GM12878 (cell line): ENCODE data around the gene ERP44. TPM values are rescaled to one million over a fixed set of nuclear protein-coding genes. Genes with fewer than 3 reads are reported as not detected.

ENCODE experiments used
- ATAC-seq: fragments of 200-7000 bp; cut with Tn5 transposase; 3 replicates; pipeline ENCODE4 v1.9.1; 2020; ENCODE audit warnings: mild to moderate bottlenecking, moderate library complexity
- BruUV-seq: library from RNA; stranded (reverse); fragments of 400-500 nt; replicated peaks from 2 replicates; lab custom pipeline; 2021; lab: Mats Ljungman, UMichigan
- CTCF ChIA-PET: fragments of 300-600 bp; sonication (Branson Sonifier 250); formaldehyde crosslinking; extraction: SDS; loops from one replicate; lab custom pipeline; 2021; ENCODE audit warnings: inconsistent platforms; lab: Yijun Ruan, JAX
- POLR2A ChIA-PET: fragments of 350-600 bp; formaldehyde crosslinking; extraction: SDS; loops from one replicate; lab custom pipeline; 2021; ENCODE audit warnings: inconsistent platforms; lab: Charles Lee
- RAD21 ChIA-PET: fragments of 300-600 bp; sonication (Branson Sonifier 250); formaldehyde crosslinking; loops from one replicate; lab custom pipeline; 2023; ENCODE audit warnings: antibody characterized with exemption; ENCODE audit not compliant: unreplicated experiment; lab: Charles Lee
- SMC1A ChIA-PET: fragments of 300-600 bp; sonication (Branson Sonifier 250); formaldehyde crosslinking; loops from one replicate; lab custom pipeline; 2023; ENCODE audit not compliant: unreplicated experiment, uncharacterized antibody; lab: Charles Lee
- DNase-seq: peaks from one replicate; pipeline ENCODE4 v3.0.0-alpha.2; 2011; ENCODE audit warnings: low read depth, low spot score
- FAIRE-seq: peaks from 3 replicates; lab custom pipeline; 2011; peaks lifted over from hg19 to GRCh38; lab: Jason Lieb, UNC
- H2AFZ ChIP-seq: 2 replicates; pipeline ENCODE4 v1.6.0; 2011; ENCODE audit warnings: low read depth, low read length, control low read depth; ENCODE audit not compliant: control insufficient read depth
- H3K27ac ChIP-seq: 2 replicates; pipeline ENCODE4 v1.5.1; 2011; ENCODE audit warnings: control low read depth; ENCODE audit not compliant: control insufficient read depth, insufficient read depth
- H3K27me3 ChIP-seq, 2 experiments: replicated peaks in 1 of 2; 2 replicates each; pipeline versions ENCODE4 v1.6.0 to v1.6.1; 2011; ENCODE audit warnings: low read length in 1 of 2; ENCODE audit not compliant: control insufficient read depth in 2 of 2, insufficient read depth in 2 of 2
- H3K36me3 ChIP-seq, 2 experiments: 2 replicates each; pipeline ENCODE4 v1.5.1; 2011; ENCODE audit warnings: low read length in 1 of 2; ENCODE audit not compliant: control insufficient read depth in 2 of 2, insufficient read depth in 2 of 2
- H3K4me1 ChIP-seq: 2 replicates; pipeline ENCODE4 v1.6.1; 2011; ENCODE audit warnings: mild to moderate bottlenecking, low read length, moderate library complexity, mixed read lengths; ENCODE audit not compliant: control insufficient read depth, insufficient read depth
- H3K4me2 ChIP-seq: 2 replicates; pipeline ENCODE4 v1.6.0; 2011; ENCODE audit warnings: control low read depth; ENCODE audit not compliant: control insufficient read depth, insufficient read depth
- H3K4me3 ChIP-seq: fragments of 200-600 bp; sonication (generic); 2 replicates; pipeline ENCODE4 v1.5.1; 2016
- H3K79me2 ChIP-seq: 2 replicates; pipeline ENCODE4 v1.6.0; 2011; ENCODE audit warnings: low read length; ENCODE audit not compliant: control insufficient read depth, insufficient read depth
- H3K9ac ChIP-seq: 2 replicates; pipeline ENCODE4 v1.8.0; 2011; ENCODE audit warnings: low read length, control low read depth, mixed read lengths; ENCODE audit not compliant: control insufficient read depth, insufficient read depth
- H3K9me3 ChIP-seq: replicated peaks from 3 replicates; pipeline ENCODE4 v1.5.1; 2011; ENCODE audit warnings: mild to moderate bottlenecking, low read length; ENCODE audit not compliant: control insufficient read depth, insufficient read depth
- H4K20me1 ChIP-seq: 2 replicates; pipeline ENCODE4 v1.6.0; 2011; ENCODE audit not compliant: control insufficient read depth, insufficient read depth
- ASH2L ChIP-seq: fragments of 300-600, 200-600 bp; sonication (generic); IDR thresholded peaks from 2 replicates; pipeline ENCODE4 v1.6.1; 2017; ENCODE audit warnings: low read depth, mild to moderate bottlenecking, borderline replicate concordance
- CREM ChIP-seq: IDR thresholded peaks from 2 replicates; pipeline ENCODE4 v1.6.1; 2014; ENCODE audit warnings: antibody characterized with exemption, low read depth
- TBL1XR1 ChIP-seq: IDR thresholded peaks from 2 replicates; pipeline ENCODE4 v1.6.1; 2012; ENCODE audit warnings: low read depth, low read length, improper control_type of control experiment
- TCF3 ChIP-seq: IDR thresholded peaks from 2 replicates; pipeline ENCODE4 v1.6.1; 2012; ENCODE audit warnings: low read depth, mild to moderate bottlenecking, low read length, borderline replicate concordance; ENCODE audit not compliant: insufficient read depth
- ZNF217 ChIP-seq: fragments of 450-650 bp; IDR thresholded peaks from 2 replicates; pipeline ENCODE4 v1.6.1; 2017; ENCODE audit warnings: antibody characterized with exemption, mild to moderate bottlenecking
- ZNF24 ChIP-seq: fragments of 450-650 bp; IDR thresholded peaks from 2 replicates; pipeline ENCODE4 v1.6.1; 2017; ENCODE audit warnings: antibody characterized with exemption, mild to moderate bottlenecking
- WGBS: methylation state at CpG from one replicate; pipeline ENCODE4 v1.1.6; 2016; ENCODE audit warnings: low lambda C conversion rate; ENCODE audit not compliant: insufficient replicate concordance, insufficient coverage; ENCODE audit errors: missing lambda C conversion rate; 5-methylcytosine and 5-hydroxymethylcytosine counted together
- in situ Hi-C: fragments of 300-500 bp; cut with MboI; formaldehyde crosslinking; loops from 9 replicates; pipeline ENCODE4 v1.14.3; 2018; ENCODE audit warnings: mixed read lengths
- intact Hi-C: fragments of 100-400 bp; cut with micrococcal nuclease; formaldehyde crosslinking; loops from one replicate; pipeline ENCODE4 v1.14.2; 2022; ENCODE audit not compliant: unreplicated experiment
- polyA plus RNA-seq, 11 experiments: library from polyadenylated mRNA; depleted of rRNA in 4 of 11; unstranded in 6 of 11; stranded (reverse) in 5 of 11; fragments of >200 nt; fragmentation: Nextera tagmentation in 4 of 11; fragmentation: Illumina TruSeq in 1 of 11; extraction: Ambion mirVana in 4 of 11; extraction: Trizol in 1 of 11; gene quantifications; 1 replicate in 1 of 11; 2 replicates in 10 of 11; pipeline versions ENCODE4 v1.2.1 to v1.2.3, GENCODE V29; 2011 to 2016; ENCODE audit warnings: inconsistent platforms in 2 of 11, missing spikeins in 2 of 11, low read depth in 1 of 11
- total RNA-seq, 4 experiments: library from RNA; depleted of rRNA in 3 of 4; stranded (reverse); fragments of >200 nt in 3 of 4; fragmentation: Illumina TruSeq in 1 of 4; extraction: Trizol in 1 of 4; gene quantifications; 2 replicates each; pipeline versions ENCODE4 v1.2.1 to v1.2.3, GENCODE V29; 2013 to 2021
- TF ChIP-seq, protein P1 (sequence below): fragments of 450-650 bp; IDR thresholded peaks from 2 replicates; pipeline ENCODE4 v1.6.1; 2016; ENCODE audit warnings: mild to moderate bottlenecking
- TF ChIP-seq, protein P2 (sequence below): fragments of 450-650 bp; formaldehyde crosslinking; IDR thresholded peaks from 2 replicates; pipeline ENCODE4 v1.4.0; 2020; ENCODE audit warnings: mild to moderate bottlenecking, moderate library complexity
- TF ChIP-seq, protein P3 (sequence below): fragments of 450-650 bp; IDR thresholded peaks from 2 replicates; pipeline ENCODE4 v1.6.1; 2016; ENCODE audit warnings: mild to moderate bottlenecking
- TF ChIP-seq, protein P4 (sequence below): fragments of 450-650 bp; formaldehyde crosslinking; IDR thresholded peaks from 2 replicates; pipeline ENCODE4 v1.4.0; 2022; ENCODE audit warnings: mild to moderate bottlenecking, moderate library complexity
- TF ChIP-seq, protein P5 (sequence below): fragments of 450-650 bp; IDR thresholded peaks from 2 replicates; pipeline ENCODE4 v1.6.1; 2017; ENCODE audit warnings: mild to moderate bottlenecking

The ERP44 gene
- total and polyA plus RNA-seq, 10 of the 15 experiments (the other 5 are each of a cell fraction or from before 2014, with no cell fraction given) = 11.5 to 52.4 (median 20.2) TPM

DNA sequence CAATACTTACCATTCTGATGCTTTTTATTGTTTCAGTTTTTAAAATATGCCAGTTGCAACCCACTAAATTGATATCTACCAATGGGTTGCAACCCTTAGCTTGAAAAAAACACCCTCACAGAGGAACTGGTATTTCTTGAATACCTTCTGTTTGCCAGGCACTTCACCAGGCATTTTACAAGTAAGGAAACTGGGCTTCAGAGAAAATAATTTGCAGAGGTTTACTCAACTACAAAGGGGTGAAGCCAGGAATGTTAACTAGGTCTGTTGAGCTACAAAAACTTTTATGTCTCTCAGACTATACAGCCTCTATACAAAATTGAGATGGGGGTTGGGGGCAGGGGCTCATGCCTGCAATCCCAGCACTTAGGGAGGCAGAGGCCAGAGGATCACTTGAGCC is 127.4 kb downstream of the ERP44 start (continued):
- TF ChIP-seq, protein P1, sequence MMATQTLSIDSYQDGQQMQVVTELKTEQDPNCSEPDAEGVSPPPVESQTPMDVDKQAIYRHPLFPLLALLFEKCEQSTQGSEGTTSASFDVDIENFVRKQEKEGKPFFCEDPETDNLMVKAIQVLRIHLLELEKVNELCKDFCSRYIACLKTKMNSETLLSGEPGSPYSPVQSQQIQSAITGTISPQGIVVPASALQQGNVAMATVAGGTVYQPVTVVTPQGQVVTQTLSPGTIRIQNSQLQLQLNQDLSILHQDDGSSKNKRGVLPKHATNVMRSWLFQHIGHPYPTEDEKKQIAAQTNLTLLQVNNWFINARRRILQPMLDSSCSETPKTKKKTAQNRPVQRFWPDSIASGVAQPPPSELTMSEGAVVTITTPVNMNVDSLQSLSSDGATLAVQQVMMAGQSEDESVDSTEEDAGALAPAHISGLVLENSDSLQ = no peak

DNA sequence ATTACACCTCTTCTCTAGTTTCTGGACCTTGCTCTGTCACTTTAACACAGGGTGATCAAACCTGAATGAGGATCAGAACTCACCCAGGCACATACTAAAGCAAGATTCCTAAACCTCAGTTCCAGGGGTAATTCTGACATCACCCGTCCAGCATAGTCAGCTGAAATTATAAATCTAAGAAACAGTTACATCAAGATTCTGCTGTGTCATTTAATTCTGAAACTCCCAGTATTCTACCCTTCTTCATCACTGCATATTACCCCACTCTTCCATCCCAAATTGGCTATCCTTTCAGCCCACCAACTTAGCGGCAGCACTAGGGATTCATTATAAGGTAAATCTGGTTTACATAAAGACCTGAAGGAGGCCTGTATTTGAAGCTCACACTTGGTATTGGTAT is 128.3 kb downstream of the ERP44 start:
- no peak overlapping the region for H2AFZ ChIP-seq
- no peaks in the 10 kb centered on the region for H3K27me3 ChIP-seq
- H3K79me2 ChIP-seq = no peaks in the 10 kb centered on the region
- H4K20me1 ChIP-seq = no peaks in the 10 kb centered on the region
- CTCF ChIA-PET = interaction anchor here (0.8 kb wide), 1 partner anchor 40 kb away, joined by 3 read pairs; no protein-coding TSS in a partner anchor
- DNase-seq (no peak), ATAC-seq (no peak), FAIRE-seq (no peak)
- H3K9ac ChIP-seq = no peak overlapping the region
- no peaks in the 10 kb centered on the region for H3K4me1 ChIP-seq
- BruUV-seq = no TSS peak
- no peak overlapping the region for H3K27ac ChIP-seq
- intact Hi-C loops (no loop called here), in situ Hi-C loops (no loop called here)
- RAD21 ChIA-PET = no interaction called here
- H3K4me3 ChIP-seq = no peak overlapping the region
- no peak overlapping the region for H3K4me2 ChIP-seq
- SMC1A ChIA-PET = interaction anchor here (1.5 kb wide), 1 partner anchor 9 kb away, joined by 6 read pairs; no protein-coding TSS in a partner anchor
- POLR2A ChIA-PET = no interaction called here
- H3K36me3 ChIP-seq = peaks cover 0 to 7% of the 10 kb centered on the region in 2 experiments; a peak in 1 of 4 replicates
- WGBS = 98% methylated on average over 2 of the region's 2 CpGs
- H3K9me3 ChIP-seq = no peaks in the 10 kb centered on the region
- TF ChIP-seq ASH2L (no peak), TCF3 (no peak), ZNF217 (no peak), TBL1XR1 (no peak), ZNF24 (no peak), CREM (no peak)
- TF ChIP-seq, protein P2, sequence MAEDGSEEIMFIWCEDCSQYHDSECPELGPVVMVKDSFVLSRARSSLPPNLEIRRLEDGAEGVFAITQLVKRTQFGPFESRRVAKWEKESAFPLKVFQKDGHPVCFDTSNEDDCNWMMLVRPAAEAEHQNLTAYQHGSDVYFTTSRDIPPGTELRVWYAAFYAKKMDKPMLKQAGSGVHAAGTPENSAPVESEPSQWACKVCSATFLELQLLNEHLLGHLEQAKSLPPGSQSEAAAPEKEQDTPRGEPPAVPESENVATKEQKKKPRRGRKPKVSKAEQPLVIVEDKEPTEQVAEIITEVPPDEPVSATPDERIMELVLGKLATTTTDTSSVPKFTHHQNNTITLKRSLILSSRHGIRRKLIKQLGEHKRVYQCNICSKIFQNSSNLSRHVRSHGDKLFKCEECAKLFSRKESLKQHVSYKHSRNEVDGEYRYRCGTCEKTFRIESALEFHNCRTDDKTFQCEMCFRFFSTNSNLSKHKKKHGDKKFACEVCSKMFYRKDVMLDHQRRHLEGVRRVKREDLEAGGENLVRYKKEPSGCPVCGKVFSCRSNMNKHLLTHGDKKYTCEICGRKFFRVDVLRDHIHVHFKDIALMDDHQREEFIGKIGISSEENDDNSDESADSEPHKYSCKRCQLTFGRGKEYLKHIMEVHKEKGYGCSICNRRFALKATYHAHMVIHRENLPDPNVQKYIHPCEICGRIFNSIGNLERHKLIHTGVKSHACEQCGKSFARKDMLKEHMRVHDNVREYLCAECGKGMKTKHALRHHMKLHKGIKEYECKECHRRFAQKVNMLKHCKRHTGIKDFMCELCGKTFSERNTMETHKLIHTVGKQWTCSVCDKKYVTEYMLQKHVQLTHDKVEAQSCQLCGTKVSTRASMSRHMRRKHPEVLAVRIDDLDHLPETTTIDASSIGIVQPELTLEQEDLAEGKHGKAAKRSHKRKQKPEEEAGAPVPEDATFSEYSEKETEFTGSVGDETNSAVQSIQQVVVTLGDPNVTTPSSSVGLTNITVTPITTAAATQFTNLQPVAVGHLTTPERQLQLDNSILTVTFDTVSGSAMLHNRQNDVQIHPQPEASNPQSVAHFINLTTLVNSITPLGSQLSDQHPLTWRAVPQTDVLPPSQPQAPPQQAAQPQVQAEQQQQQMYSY (CRISPR knock-in tag) = no peak
- TF ChIP-seq, protein P3, sequence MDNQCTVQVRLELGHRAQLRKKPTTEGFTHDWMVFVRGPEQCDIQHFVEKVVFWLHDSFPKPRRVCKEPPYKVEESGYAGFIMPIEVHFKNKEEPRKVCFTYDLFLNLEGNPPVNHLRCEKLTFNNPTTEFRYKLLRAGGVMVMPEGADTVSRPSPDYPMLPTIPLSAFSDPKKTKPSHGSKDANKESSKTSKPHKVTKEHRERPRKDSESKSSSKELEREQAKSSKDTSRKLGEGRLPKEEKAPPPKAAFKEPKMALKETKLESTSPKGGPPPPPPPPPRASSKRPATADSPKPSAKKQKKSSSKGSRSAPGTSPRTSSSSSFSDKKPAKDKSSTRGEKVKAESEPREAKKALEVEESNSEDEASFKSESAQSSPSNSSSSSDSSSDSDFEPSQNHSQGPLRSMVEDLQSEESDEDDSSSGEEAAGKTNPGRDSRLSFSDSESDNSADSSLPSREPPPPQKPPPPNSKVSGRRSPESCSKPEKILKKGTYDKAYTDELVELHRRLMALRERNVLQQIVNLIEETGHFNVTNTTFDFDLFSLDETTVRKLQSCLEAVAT = no peak
- TF ChIP-seq, protein P4, sequence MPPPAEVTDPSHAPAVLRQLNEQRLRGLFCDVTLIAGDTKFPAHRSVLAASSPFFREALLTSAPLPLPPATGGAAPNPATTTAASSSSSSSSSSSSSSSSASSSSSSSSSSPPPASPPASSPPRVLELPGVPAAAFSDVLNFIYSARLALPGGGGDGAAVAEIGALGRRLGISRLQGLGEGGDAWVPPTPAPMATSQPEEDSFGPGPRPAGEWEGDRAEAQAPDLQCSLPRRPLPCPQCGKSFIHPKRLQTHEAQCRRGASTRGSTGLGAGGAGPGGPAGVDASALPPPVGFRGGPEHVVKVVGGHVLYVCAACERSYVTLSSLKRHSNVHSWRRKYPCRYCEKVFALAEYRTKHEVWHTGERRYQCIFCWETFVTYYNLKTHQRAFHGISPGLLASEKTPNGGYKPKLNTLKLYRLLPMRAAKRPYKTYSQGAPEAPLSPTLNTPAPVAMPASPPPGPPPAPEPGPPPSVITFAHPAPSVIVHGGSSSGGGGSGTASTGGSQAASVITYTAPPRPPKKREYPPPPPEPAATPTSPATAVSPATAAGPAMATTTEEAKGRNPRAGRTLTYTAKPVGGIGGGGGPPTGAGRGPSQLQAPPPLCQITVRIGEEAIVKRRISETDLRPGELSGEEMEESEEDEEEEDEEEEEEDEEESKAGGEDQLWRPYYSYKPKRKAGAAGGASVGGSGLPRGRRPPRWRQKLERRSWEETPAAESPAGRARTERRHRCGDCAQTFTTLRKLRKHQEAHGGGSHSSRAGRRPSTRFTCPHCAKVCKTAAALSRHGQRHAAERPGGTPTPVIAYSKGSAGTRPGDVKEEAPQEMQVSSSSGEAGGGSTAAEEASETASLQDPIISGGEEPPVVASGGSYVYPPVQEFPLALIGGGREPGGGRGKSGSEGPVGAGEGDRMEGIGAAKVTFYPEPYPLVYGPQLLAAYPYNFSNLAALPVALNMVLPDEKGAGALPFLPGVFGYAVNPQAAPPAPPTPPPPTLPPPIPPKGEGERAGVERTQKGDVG (CRISPR knock-in tag) = no peak
- TF ChIP-seq, protein P5, sequence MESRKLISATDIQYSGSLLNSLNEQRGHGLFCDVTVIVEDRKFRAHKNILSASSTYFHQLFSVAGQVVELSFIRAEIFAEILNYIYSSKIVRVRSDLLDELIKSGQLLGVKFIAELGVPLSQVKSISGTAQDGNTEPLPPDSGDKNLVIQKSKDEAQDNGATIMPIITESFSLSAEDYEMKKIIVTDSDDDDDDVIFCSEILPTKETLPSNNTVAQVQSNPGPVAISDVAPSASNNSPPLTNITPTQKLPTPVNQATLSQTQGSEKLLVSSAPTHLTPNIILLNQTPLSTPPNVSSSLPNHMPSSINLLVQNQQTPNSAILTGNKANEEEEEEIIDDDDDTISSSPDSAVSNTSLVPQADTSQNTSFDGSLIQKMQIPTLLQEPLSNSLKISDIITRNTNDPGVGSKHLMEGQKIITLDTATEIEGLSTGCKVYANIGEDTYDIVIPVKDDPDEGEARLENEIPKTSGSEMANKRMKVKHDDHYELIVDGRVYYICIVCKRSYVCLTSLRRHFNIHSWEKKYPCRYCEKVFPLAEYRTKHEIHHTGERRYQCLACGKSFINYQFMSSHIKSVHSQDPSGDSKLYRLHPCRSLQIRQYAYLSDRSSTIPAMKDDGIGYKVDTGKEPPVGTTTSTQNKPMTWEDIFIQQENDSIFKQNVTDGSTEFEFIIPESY = no peak
